Stimulated activated CD8-positive, alpha-beta memory T cell treated with anti-CD3 and anti-CD28 coated beads, Interleukin-7, amount 100 ng/mL, for 24 hours (primary cell): Measurements from ENCODE around the gene CACNA1S.

Source experiments
- DNase-seq: peaks from one replicate; pipeline ENCODE4 v3.0.0-alpha.2; 2020; ENCODE audit warnings: low read depth

CACNA1S gene

DNA sequence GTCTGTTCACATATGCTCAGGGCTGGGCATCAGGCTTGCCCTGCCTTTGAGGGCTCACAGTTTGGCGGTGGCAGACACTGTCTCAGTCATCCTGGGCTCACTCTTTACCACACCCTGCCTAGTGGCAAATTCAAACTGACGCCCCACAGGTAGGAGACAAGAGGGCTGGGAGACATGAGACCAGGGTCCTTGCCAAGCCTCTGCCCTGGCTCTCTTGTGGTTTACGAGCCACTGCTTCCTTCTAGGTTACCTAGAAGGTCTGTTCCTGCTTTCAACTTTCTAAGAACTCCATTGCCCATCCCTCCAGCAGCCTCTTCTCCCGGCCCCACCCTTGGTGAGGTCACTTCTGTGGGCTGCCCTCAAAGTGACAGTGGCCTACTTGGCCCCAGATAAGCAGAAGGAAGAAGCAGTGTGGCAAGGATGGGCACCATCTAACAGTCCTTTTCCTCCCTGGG, 99.2 kb downstream of the CACNA1S start:
- no peak for DNase-seq

DNA sequence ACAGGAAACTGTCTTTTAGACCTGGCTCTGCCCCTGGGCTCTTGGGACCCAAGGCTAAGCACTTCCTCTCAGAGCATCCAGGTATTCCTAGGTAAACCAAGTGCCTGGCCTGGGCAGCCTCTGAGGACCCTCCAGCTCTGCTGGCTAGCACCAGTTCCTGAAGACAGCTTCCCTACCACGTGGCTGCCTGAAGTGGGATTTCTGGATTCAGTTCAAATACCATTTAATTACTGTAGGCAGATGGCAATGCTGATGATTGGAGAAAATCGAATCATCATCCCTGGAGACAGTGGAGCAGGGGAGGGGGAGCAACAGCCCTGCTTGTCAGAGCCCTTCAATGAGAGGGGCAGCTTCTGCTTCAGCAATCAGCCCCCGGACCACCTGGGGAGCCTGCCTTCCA, 100.6 kb downstream of the CACNA1S start:
- DNase-seq = no peak

DNA sequence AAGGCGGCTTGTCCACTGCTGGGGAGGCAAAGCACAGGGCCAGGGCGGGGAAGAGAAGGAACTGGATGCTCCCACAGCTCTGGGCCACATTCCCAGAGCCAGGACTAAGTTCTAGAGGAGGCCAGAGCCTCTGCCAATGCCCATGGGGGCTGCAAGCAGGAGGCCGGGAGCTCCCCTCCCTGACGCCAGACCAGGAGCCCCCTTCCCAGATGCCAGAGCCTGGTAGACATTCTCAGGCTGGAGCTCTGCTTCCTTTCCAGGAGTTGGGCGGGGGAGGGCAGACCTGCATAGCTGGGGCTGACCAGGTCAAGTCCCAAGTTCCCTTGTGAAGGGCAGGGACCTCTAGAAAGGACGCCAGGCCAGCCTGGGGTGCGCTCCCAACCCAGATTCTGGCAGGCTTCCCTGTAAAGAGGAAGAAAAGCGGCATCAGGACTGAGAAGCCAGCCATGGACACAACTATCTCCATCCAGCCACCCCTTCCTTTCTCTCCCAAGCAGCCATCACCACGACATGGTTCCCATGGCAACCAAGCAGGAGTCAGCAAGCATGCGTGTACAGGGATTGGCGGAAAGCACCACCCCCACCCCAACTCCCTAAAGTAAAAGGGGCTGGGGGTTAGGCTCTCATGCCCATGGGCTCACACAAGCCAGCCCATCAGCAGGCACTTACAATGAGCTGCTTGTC, 102.1 kb downstream of the CACNA1S start:
- DNase-seq = no peak

DNA sequence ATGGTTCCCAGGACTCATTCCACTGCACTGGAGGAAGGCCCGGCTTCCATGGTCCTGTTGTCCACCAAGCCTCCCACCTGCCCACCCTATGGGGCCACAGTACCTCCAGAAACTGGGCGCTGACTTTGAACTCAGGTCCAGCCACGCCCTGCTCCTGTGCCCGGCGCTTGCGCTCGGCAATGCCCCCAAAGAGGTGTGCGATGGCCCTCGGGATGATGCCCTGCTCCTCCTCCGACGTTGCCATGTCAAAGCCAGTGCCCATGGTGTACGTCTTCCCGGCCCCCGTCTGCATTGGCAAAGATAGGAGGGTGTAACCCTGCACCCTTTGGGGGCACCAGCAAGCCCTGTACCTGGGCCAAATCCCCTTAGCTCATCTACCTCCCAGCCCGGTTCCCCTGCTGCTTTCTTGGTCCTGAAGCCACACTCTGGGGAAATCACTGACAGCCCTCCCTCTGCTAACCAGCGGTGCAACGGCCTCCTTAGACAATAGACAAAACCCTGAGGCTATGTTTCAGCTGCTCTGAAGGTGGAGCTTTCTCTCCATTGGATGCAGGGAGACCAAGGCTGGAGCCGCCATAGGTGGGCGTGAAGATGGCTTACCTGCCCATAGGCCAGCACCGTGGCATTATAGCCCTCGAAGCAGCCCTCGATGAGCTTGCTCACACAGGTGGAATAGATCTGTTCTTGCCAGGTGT, 103.4 kb downstream of the CACNA1S start:
- no peak for DNase-seq

DNA sequence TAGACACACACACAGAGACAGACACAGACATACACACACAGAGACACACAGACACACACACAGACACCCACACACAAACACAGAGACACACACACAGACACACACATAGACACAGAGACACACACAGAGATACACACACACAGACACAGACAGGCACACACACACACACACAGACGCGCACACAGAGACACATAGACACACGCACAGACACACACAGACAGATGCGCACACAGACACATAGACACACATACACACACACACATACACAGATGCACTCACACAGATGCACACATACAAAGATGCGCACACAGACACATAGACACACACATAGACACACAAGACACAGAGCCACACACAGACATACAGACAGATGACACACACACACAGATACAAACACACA, 104.7 kb downstream of the CACNA1S start:
- no peak for DNase-seq

GRCh38 chr1:201006450-201006849, 105.8 kb downstream of the CACNA1S start:
- DNase-seq = no peak

GRCh38 chr1:201004732-201005131, 107.5 kb downstream of the CACNA1S start:
- no peak for DNase-seq

GRCh38 chr1:201004154-201004553, 108.1 kb downstream of the CACNA1S start:
- no peak for DNase-seq

DNA sequence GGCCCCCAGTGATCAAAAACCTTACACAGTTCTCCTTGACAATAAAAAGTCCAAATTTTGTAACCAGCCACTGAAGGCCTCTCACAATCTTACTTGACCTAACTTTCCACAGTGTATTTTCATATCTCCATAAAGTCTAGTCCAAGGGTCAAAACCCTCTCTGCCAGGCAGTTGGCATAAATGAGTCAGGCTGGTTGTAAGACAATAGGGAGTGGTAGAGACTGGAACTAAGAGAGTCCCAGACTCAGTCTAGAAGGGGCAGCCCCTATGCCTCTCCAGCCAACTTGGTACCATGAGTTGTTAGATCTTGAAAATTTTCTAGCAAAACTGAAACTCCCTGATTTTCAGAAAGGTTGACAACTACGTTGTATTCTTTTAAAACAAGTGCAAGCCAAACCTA, 109.7 kb downstream of the CACNA1S start:
- no peak for DNase-seq

DNA sequence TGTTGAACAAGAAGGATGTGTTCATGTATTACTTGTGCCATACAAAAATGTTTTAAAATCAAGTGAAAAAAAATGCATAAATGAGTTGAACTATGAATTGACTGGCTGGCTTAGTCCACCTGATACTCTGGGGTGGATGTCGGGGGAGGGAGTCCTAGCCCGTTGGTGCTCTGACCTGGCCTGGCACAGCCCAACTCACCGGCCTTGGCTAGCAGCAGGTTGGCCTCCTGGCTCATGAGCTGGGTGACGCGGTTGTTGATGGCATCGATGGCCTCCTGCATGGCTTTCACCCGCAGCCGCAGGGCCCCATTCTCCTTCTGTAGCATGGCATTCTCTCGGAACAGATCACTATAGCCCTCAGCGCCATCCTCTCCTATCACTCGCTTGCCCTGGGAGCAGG, 110.3 kb downstream of the CACNA1S start:
- DNase-seq = no peak

GRCh38 chr1:201000391-201000790, 111.8 kb downstream of the CACNA1S start:
- DNase-seq = no peak

GRCh38 chr1:200999667-201000066, 112.6 kb downstream of the CACNA1S start:
- DNase-seq = no peak

GRCh38 chr1:200998323-200998722, 113.9 kb downstream of the CACNA1S start:
- DNase-seq = no peak

- DNase-seq = no peak
Measured at GRCh38 chr1:200992382-200993048, 119.7 kb downstream of the CACNA1S start.

DNA sequence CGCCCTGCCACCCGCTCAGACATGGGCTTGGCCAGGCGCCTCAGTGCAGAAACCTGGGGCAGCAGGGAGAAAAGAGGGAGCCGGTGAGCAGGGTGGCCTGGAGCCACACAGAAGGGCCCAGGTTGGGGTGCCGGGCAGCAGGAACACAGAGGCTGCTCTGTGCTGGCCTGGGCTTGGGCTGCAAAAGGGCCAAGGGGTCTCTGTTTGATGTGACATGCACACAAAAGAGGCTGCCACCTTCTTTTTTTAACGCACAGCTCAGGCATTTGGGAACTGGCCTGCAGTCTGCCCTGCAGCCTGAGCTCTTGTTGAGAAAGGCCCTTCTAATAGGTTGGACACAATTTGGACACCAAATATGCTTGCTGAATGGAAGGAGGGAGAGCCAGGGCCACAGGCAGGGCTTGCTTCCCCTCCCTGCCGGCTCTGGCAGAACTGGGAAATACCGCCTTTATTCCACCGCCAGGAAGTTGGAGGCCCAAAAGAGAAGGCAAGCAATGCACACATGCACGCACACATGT, 121.1 kb downstream of the CACNA1S start:
- no peak for DNase-seq

GRCh38 chr1:200990114-200990513, 122.1 kb downstream of the CACNA1S start:
- DNase-seq = no peak
